Measurements from ENCODE around the gene CD244.

CD244 gene

DNA sequence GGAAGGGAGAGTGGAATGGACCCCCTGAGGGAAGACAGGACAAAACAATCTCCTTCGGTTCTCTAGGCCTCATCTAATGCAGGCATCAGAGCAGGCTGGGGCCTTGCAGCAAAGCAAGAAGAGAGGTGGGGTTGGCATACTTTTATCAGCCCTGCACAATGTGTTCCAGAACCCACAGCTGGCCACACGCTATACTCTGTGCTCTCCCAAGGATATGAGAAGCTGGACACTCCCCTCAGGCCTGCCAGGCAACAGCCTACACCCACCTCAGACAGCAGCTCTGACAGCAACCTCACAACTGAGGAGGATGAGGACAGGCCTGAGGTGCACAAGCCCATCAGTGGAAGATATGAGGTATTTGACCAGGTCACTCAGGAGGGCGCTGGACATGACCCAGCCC, 39.4 kb downstream of the CD244 start:
- H3K4me3 ChIP-seq (ENCODE audit: insufficient read length, low read depth) = no peak overlapping the region
- TF ChIP-seq SUZ12 (IDR thresholded peaks at IDR 0.05; ENCODE audit: extremely low read depth, insufficient read depth, insufficient read length) (no peak), ZNF274 (IDR thresholded peaks at IDR 0.05; ENCODE audit: low read depth, low read length) (no peak), YY1 (IDR thresholded peaks at IDR 0.05; ENCODE audit: insufficient read depth, insufficient read length) (no peak)
- no peaks in the 10 kb centered on the region for H3K4me1 ChIP-seq (ENCODE audit: insufficient read depth, insufficient read length)
- no peak overlapping the region for H3K9ac ChIP-seq (ENCODE audit: insufficient read length, low read depth)
- no peak for DNase-seq (ENCODE audit: low read depth, low spot score)
- H3K9me3 ChIP-seq (ENCODE audit: insufficient read depth, low read length) = no peaks in the 10 kb centered on the region
- no peaks in the 10 kb centered on the region for H3K27me3 ChIP-seq (ENCODE audit: insufficient read depth, insufficient read length)
- no peaks in the 10 kb centered on the region for H3K36me3 ChIP-seq (ENCODE audit: insufficient read depth, insufficient read length, low read length)

DNA sequence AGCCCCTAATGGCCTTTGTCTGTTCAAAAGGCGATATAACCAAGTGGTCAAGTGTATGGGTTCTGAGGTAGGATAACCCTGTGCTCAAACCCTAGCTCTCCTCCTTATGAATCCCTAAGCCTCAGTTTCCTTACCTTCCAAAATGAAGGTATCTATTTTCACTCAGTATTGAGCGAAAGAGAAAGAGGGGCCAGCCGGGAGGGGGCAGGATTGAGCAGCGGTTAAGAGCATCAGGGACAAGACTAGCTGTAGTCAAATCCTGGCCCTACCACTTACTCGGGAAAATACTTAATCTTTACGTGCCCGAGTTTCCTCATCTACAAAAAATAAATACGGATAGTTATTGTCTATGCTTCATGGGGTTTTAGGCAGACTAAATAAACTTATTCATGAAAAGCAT, 41.1 kb downstream of the CD244 start:
- Histone ChIP-seq H3K4me1 (ENCODE audit: insufficient read depth, insufficient read length) (no peaks in the 10 kb centered on the region), H3K9ac (ENCODE audit: insufficient read length, low read depth) (no peak overlapping the region), H3K4me3 (ENCODE audit: insufficient read length, low read depth) (no peak overlapping the region), H3K36me3 (ENCODE audit: insufficient read depth, insufficient read length, low read length) (no peaks in the 10 kb centered on the region), H3K27me3 (ENCODE audit: insufficient read depth, insufficient read length) (no peaks in the 10 kb centered on the region), H3K9me3 (ENCODE audit: insufficient read depth, low read length) (no peaks in the 10 kb centered on the region)
- TF ChIP-seq ZNF274 (IDR thresholded peaks at IDR 0.05; ENCODE audit: low read depth, low read length) (no peak), YY1 (IDR thresholded peaks at IDR 0.05; ENCODE audit: insufficient read depth, insufficient read length) (no peak), SUZ12 (IDR thresholded peaks at IDR 0.05; ENCODE audit: extremely low read depth, insufficient read depth, insufficient read length) (no peak)
- no peak for DNase-seq (ENCODE audit: low read depth, low spot score)

DNA sequence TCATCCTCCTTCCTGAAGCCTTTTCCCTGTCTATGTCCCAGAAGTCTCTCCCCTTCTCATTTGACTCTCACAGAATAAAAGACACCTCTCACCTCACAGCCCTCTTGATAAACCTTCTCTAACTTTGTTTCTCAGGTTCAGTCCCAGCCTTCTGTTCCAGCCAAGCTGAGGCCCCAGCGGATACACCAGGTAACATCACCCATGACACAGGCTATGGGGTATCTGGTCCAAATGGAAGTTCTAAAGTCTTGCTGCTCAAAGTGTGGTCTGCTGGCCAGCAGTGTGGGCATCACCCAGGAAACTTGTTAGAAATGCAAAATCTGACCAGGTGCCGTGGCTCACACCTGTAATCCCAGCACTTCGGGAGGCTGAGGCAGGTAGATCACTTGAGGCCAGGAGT, 43.5 kb downstream of the CD244 start:
- Histone ChIP-seq H3K9me3 (ENCODE audit: insufficient read depth, low read length) (no peaks in the 10 kb centered on the region), H3K36me3 (ENCODE audit: insufficient read depth, insufficient read length, low read length) (no peaks in the 10 kb centered on the region), H3K4me1 (ENCODE audit: insufficient read depth, insufficient read length) (peaks cover 6% of the 10 kb centered on the region), H3K27me3 (ENCODE audit: insufficient read depth, insufficient read length) (no peaks in the 10 kb centered on the region), H3K4me3 (ENCODE audit: insufficient read length, low read depth) (no peak overlapping the region), H3K9ac (ENCODE audit: insufficient read length, low read depth) (no peak overlapping the region)
- DNase-seq (ENCODE audit: low read depth, low spot score) = no peak
- TF ChIP-seq SUZ12 (IDR thresholded peaks at IDR 0.05; ENCODE audit: extremely low read depth, insufficient read depth, insufficient read length) (no peak), YY1 (IDR thresholded peaks at IDR 0.05; ENCODE audit: insufficient read depth, insufficient read length) (no peak), ZNF274 (IDR thresholded peaks at IDR 0.05; ENCODE audit: low read depth, low read length) (no peak)

DNA sequence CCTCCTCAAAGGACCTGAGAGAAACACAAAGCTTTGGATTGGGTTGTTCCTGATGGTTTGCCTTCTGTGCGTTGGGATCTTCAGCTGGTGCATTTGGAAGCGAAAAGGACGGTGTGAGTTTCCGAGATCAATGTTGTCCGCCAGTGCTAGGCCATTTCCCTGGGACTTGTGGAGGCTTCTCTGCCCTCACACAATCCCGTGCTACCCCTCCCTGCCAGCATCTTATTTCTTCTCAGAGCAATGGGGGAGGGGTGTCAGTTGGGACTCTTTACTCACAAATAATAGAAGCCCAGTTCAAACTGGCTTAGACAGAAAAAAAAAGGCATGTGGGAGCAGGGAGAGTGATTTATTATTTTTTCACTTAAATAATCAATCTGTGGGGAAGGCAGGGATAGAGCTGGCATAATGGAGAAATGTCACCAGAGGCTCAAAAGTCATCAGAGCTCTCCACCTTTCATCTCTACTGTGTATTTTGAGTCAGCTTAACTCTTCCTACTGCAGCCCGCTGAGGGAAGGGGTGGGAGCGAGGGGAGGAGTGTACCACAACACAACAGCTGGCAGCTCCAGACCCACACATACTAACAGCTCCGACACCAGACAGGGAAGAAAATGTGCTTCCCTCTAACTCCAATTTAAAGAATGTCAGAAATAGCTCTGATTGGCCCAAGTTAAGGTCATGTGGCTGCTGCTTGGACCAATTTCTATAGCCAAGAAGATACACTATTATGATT, 44.3 kb downstream of the CD244 start:
- Histone ChIP-seq H3K4me1 (ENCODE audit: insufficient read depth, insufficient read length) (peaks cover 6% of the 10 kb centered on the region), H3K36me3 (ENCODE audit: insufficient read depth, insufficient read length, low read length) (no peaks in the 10 kb centered on the region), H3K9ac (ENCODE audit: insufficient read length, low read depth) (no peak overlapping the region), H3K4me3 (ENCODE audit: insufficient read length, low read depth) (no peak overlapping the region), H3K9me3 (ENCODE audit: insufficient read depth, low read length) (no peaks in the 10 kb centered on the region), H3K27me3 (ENCODE audit: insufficient read depth, insufficient read length) (no peaks in the 10 kb centered on the region)
- TF ChIP-seq SUZ12 (IDR thresholded peaks at IDR 0.05; ENCODE audit: extremely low read depth, insufficient read depth, insufficient read length) (no peak), ZNF274 (IDR thresholded peaks at IDR 0.05; ENCODE audit: low read depth, low read length) (no peak), YY1 (IDR thresholded peaks at IDR 0.05; ENCODE audit: insufficient read depth, insufficient read length) (no peak)
- DNase-seq (ENCODE audit: low read depth, low spot score) = no peak

DNA sequence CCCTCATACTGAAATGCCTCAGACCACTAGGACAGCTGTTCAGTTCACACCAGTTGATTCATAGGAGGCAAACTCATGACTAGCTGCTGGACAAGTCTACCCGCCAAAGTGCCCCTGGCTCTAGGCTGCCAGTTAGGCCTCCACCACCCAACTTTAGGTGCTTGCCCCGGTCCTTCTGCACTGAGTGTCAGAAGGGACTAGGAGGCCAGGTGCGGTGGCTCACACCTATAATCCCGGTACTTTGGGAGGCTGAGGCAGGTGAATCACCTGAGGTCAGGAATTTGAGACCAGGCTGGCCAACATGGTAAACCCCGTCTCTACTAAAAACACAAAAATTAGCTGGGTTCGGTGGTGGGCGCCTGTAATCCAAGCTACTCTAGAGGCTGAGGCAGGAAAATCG, 47.8 kb downstream of the CD244 start:
- no peaks in the 10 kb centered on the region for H3K27me3 ChIP-seq (ENCODE audit: insufficient read depth, insufficient read length)
- no peak for DNase-seq (ENCODE audit: low read depth, low spot score)
- H3K9ac ChIP-seq (ENCODE audit: insufficient read length, low read depth) = no peak overlapping the region
- no peaks in the 10 kb centered on the region for H3K9me3 ChIP-seq (ENCODE audit: insufficient read depth, low read length)
- H3K4me1 ChIP-seq (ENCODE audit: insufficient read depth, insufficient read length) = peaks cover 8% of the 10 kb centered on the region
- no peak for TF ChIP-seq ZNF274 (IDR thresholded peaks at IDR 0.05; ENCODE audit: low read depth, low read length)
- no peak for TF ChIP-seq YY1 (IDR thresholded peaks at IDR 0.05; ENCODE audit: insufficient read depth, insufficient read length)
- no peak for TF ChIP-seq SUZ12 (IDR thresholded peaks at IDR 0.05; ENCODE audit: extremely low read depth, insufficient read depth, insufficient read length)
- H3K4me3 ChIP-seq (ENCODE audit: insufficient read length, low read depth) = no peak overlapping the region
- no peaks in the 10 kb centered on the region for H3K36me3 ChIP-seq (ENCODE audit: insufficient read depth, insufficient read length, low read length)

DNA sequence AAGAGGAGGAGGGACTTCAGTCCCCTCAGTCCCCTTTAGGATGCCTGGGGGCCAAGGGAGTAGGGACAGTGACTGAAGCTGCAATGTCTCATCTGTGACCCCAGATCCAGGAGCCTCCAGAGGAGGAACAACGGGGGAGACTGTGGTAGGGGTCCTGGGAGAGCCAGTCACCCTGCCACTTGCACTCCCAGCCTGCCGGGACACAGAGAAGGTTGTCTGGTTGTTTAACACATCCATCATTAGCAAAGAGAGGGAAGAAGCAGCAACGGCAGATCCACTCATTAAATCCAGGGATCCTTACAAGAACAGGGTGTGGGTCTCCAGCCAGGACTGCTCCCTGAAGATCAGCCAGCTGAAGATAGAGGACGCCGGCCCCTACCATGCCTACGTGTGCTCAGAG, 48.4 kb downstream of the CD244 start:
- no peak for DNase-seq (ENCODE audit: low read depth, low spot score)
- Histone ChIP-seq H3K4me1 (ENCODE audit: insufficient read depth, insufficient read length) (peaks cover 8% of the 10 kb centered on the region), H3K27me3 (ENCODE audit: insufficient read depth, insufficient read length) (no peaks in the 10 kb centered on the region), H3K4me3 (ENCODE audit: insufficient read length, low read depth) (no peak overlapping the region), H3K36me3 (ENCODE audit: insufficient read depth, insufficient read length, low read length) (no peaks in the 10 kb centered on the region), H3K9ac (ENCODE audit: insufficient read length, low read depth) (no peak overlapping the region), H3K9me3 (ENCODE audit: insufficient read depth, low read length) (no peaks in the 10 kb centered on the region)
- TF ChIP-seq SUZ12 (IDR thresholded peaks at IDR 0.05; ENCODE audit: extremely low read depth, insufficient read depth, insufficient read length) = no peak
- no peak for TF ChIP-seq ZNF274 (IDR thresholded peaks at IDR 0.05; ENCODE audit: low read depth, low read length)
- TF ChIP-seq YY1 (IDR thresholded peaks at IDR 0.05; ENCODE audit: insufficient read depth, insufficient read length) = no peak

DNA sequence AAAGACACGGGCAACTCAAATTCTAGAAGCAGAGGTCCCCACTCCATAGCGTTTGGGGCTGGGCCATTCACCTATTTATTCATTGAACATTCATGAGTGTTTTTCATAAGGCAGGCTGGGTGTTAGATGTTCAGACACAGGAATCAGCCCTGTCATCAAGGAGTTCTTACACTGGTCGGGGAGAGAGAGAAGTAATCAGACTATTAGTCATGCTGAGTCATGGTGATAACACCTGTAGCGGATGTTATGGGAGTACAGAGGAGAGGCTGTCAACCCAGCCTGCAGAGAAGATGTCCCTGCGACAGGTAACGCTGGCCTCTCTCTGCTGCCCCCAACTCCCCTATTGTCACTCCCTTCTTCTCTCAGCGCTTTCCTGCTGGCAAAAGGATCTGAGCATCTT, 49.5 kb downstream of the CD244 start:
- Histone ChIP-seq H3K9ac (ENCODE audit: insufficient read length, low read depth) (no peak overlapping the region), H3K27me3 (ENCODE audit: insufficient read depth, insufficient read length) (no peaks in the 10 kb centered on the region), H3K4me1 (ENCODE audit: insufficient read depth, insufficient read length) (peaks cover 10% of the 10 kb centered on the region), H3K9me3 (ENCODE audit: insufficient read depth, low read length) (no peaks in the 10 kb centered on the region), H3K4me3 (ENCODE audit: insufficient read length, low read depth) (no peak overlapping the region), H3K36me3 (ENCODE audit: insufficient read depth, insufficient read length, low read length) (no peaks in the 10 kb centered on the region)
- DNase-seq (ENCODE audit: low read depth, low spot score) = no peak
- TF ChIP-seq ZNF274 (IDR thresholded peaks at IDR 0.05; ENCODE audit: low read depth, low read length) (no peak), SUZ12 (IDR thresholded peaks at IDR 0.05; ENCODE audit: extremely low read depth, insufficient read depth, insufficient read length) (no peak), YY1 (IDR thresholded peaks at IDR 0.05; ENCODE audit: insufficient read depth, insufficient read length) (no peak)

All from NT2/D1 (cell line).